Mesenchymal stem cell (in vitro differentiated cells and primary cell): Measurements from ENCODE around the gene RAB4A.

Experiments
- DNase-seq: peaks from one replicate; pipeline ENCODE4 v3.0.0-alpha.2; 2013
- H2AFZ ChIP-seq: one replicate; pipeline ENCODE4 v1.6.1; 2013; ENCODE audit warnings: low read depth, mild to moderate bottlenecking, control low read depth, inconsistent platforms, low read length, moderate library complexity
- H2AK5ac ChIP-seq: 2 replicates; pipeline ENCODE4 v1.6.1; 2013; ENCODE audit warnings: low read length, moderate library complexity, mild to moderate bottlenecking, inconsistent platforms; ENCODE audit not compliant: severe bottlenecking
- H2BK120ac ChIP-seq: one replicate; pipeline ENCODE4 v1.6.1; 2013; ENCODE audit warnings: low read depth, mild to moderate bottlenecking, inconsistent platforms, low read length, moderate library complexity
- H2BK12ac ChIP-seq, 2 experiments: one replicate each; pipeline ENCODE4 v1.6.1; 2013; ENCODE audit warnings: inconsistent platforms in 2 of 2, low read length in 2 of 2, mild to moderate bottlenecking in 2 of 2, moderate library complexity in 2 of 2, control low read depth in 1 of 2
- H2BK15ac ChIP-seq: one replicate; pipeline ENCODE4 v1.6.1; 2013; ENCODE audit warnings: mild to moderate bottlenecking, low read depth, inconsistent platforms; ENCODE audit not compliant: poor library complexity, severe bottlenecking
- H2BK5ac ChIP-seq: 2 replicates; pipeline ENCODE4 v1.6.1; 2013; ENCODE audit warnings: low read depth, mild to moderate bottlenecking, low read length, control low read depth, inconsistent platforms; ENCODE audit not compliant: poor library complexity, severe bottlenecking
- H3K14ac ChIP-seq, 2 experiments: one replicate each; pipeline ENCODE4 v1.6.1; 2013; ENCODE audit warnings: inconsistent platforms in 2 of 2, low read length in 2 of 2, control low read depth in 1 of 2, mild to moderate bottlenecking in 1 of 2, moderate library complexity in 1 of 2
- H3K18ac ChIP-seq, 2 experiments: one replicate each; pipeline ENCODE4 v1.6.1; 2013; ENCODE audit warnings: inconsistent platforms in 2 of 2, low read length in 2 of 2, control low read depth in 1 of 2, low read depth in 1 of 2, mild to moderate bottlenecking in 1 of 2
- H3K23ac ChIP-seq, 2 experiments: one replicate each; pipeline ENCODE4 v1.6.1; 2013; ENCODE audit warnings: inconsistent platforms in 2 of 2, low read length in 2 of 2, mild to moderate bottlenecking in 2 of 2, moderate library complexity in 2 of 2, control low read depth in 1 of 2
- H3K27ac ChIP-seq: 2 replicates; pipeline ENCODE4 v1.5.1; 2013; ENCODE audit warnings: mild to moderate bottlenecking, moderate library complexity, low read length, control low read depth, inconsistent platforms; ENCODE audit not compliant: poor library complexity, severe bottlenecking
- H3K27me3 ChIP-seq, 2 experiments: 2 replicates each; pipeline versions ENCODE4 v1.6.1 to v1.7.0; 2013; ENCODE audit warnings: low read length in 2 of 2, mild to moderate bottlenecking in 2 of 2, moderate library complexity in 2 of 2, control low read depth in 1 of 2, inconsistent platforms in 1 of 2; ENCODE audit not compliant: control insufficient read depth in 1 of 2, insufficient read depth in 1 of 2
- H3K36me3 ChIP-seq, 2 experiments: 2 replicates each; pipeline versions ENCODE4 v1.6.1 to v1.7.0; 2013; ENCODE audit warnings: low read length in 2 of 2, control low read depth in 1 of 2, inconsistent platforms in 1 of 2, low read depth in 1 of 2, mild to moderate bottlenecking in 1 of 2; ENCODE audit not compliant: insufficient read depth in 2 of 2, control insufficient read depth in 1 of 2
- H3K4ac ChIP-seq, 2 experiments: one replicate each; pipeline ENCODE4 v1.6.1; 2013; ENCODE audit warnings: inconsistent platforms in 2 of 2, low read length in 2 of 2, mild to moderate bottlenecking in 2 of 2, moderate library complexity in 2 of 2, control low read depth in 1 of 2, low read depth in 1 of 2
- H3K4me1 ChIP-seq: 2 replicates; pipeline ENCODE4 v1.6.1; 2013; ENCODE audit warnings: low read depth, low read length, control low read depth; ENCODE audit not compliant: control insufficient read depth, insufficient read depth
- H3K4me2 ChIP-seq: 2 replicates; pipeline ENCODE4 v1.6.1; 2013; ENCODE audit warnings: low read length, mild to moderate bottlenecking, inconsistent platforms; ENCODE audit not compliant: poor library complexity, severe bottlenecking
- H3K4me3 ChIP-seq, 2 experiments: 2 replicates each; pipeline versions ENCODE4 v1.5.1 to v1.7.0; 2013; ENCODE audit warnings: low read length in 2 of 2, mild to moderate bottlenecking in 2 of 2, control low read depth in 1 of 2, low read depth in 1 of 2; ENCODE audit not compliant: insufficient read depth in 1 of 2
- H3K79me1 ChIP-seq: replicated peaks from 2 replicates; pipeline ENCODE4 v1.6.1; 2013; ENCODE audit warnings: mild to moderate bottlenecking, control low read depth, low read length, inconsistent platforms; ENCODE audit not compliant: poor library complexity, severe bottlenecking
- H3K9ac ChIP-seq: 2 replicates; pipeline ENCODE4 v1.7.0; 2013; ENCODE audit warnings: mild to moderate bottlenecking, low read length, moderate library complexity
- H3K9me3 ChIP-seq: 2 replicates; pipeline ENCODE4 v1.7.0; 2013; ENCODE audit warnings: mild to moderate bottlenecking, low read length; ENCODE audit not compliant: control insufficient read depth
- H4K8ac ChIP-seq: one replicate; pipeline ENCODE4 v1.6.1; 2013; ENCODE audit warnings: inconsistent platforms, mild to moderate bottlenecking, low read length, moderate library complexity
- H4K91ac ChIP-seq: one replicate; pipeline ENCODE4 v1.6.1; 2013; ENCODE audit warnings: mild to moderate bottlenecking, low read length, inconsistent platforms
- WGBS: methylation state at CpG from one replicate; pipeline ENCODE4 v1.1.7; 2013; ENCODE audit warnings: mixed read lengths; 5-methylcytosine and 5-hydroxymethylcytosine counted together

RAB4A gene

DNA sequence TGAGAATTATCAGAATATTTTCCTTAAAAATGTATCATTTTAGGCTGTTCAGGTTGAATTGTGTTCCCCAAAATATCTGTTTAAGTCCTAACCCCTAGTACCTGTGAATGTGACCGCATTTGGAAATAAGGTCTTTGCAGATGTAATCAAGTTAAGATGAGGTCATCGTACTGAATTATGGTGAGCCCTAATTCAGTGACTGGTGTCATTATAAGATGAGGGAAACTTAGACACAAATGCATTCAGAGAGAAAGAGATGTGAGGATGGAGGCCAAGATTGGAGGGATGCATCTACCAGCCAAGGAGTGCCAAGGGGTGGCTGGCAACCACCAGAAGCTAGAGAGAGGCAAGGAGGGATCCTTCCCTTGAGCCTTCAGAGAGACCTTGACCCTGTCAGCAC is 4.1 kb downstream of the RAB4A start:
- H3K18ac ChIP-seq, result no peak overlapping the region
- H2BK5ac ChIP-seq, result no peak overlapping the region
- H3K4me2 ChIP-seq, result no peak overlapping the region
- peaks cover 11% of the 10 kb centered on the region for H3K4me1 ChIP-seq
- H4K91ac ChIP-seq, result no peak overlapping the region
- H3K36me3 ChIP-seq, result no peaks in the 10 kb centered on the region
- peaks cover 22% of the 10 kb centered on the region for H3K79me1 ChIP-seq
- H4K8ac ChIP-seq, result no peak overlapping the region
- H2AFZ ChIP-seq, result no peak overlapping the region
- H3K4ac ChIP-seq, result no peak overlapping the region
- no peak overlapping the region for H3K23ac ChIP-seq
- H2AK5ac ChIP-seq, result no peak overlapping the region
- H3K27ac ChIP-seq, result no peak overlapping the region
- H3K27me3 ChIP-seq, result no peaks in the 10 kb centered on the region
- DNase-seq, result no peak
- over 99% methylated on average over 2 of the region's 2 CpGs for WGBS
- H3K9ac ChIP-seq, result no peak overlapping the region
- H2BK120ac ChIP-seq, result no peak overlapping the region
- no peak overlapping the region for H3K14ac ChIP-seq
- H2BK15ac ChIP-seq, result no peak overlapping the region
- H3K9me3 ChIP-seq, result no peaks in the 10 kb centered on the region
- H3K4me3 ChIP-seq, result no peak overlapping the region
- H2BK12ac ChIP-seq, result no peak overlapping the region

GRCh38 chr1:229278120-229278741 is 7.3 kb downstream of the RAB4A start:
- no peak overlapping the region for H2BK5ac ChIP-seq
- no peak overlapping the region for H4K91ac ChIP-seq
- H3K18ac ChIP-seq, result no peak overlapping the region
- H3K36me3 ChIP-seq, result no peaks in the 10 kb centered on the region
- H3K9ac ChIP-seq, result no peak overlapping the region
- no peak overlapping the region for H2AFZ ChIP-seq
- no peak overlapping the region for H3K4me2 ChIP-seq
- no peak overlapping the region for H3K4me3 ChIP-seq
- no peak overlapping the region for H3K23ac ChIP-seq
- WGBS, result 95% methylated on average over 2 of the region's 2 CpGs
- H3K4me1 ChIP-seq, result no peaks in the 10 kb centered on the region
- no peak overlapping the region for H2AK5ac ChIP-seq
- H3K27me3 ChIP-seq, result no peaks in the 10 kb centered on the region
- H2BK15ac ChIP-seq, result no peak overlapping the region
- H4K8ac ChIP-seq, result no peak overlapping the region
- H2BK12ac ChIP-seq, result no peak overlapping the region
- no peak overlapping the region for H3K4ac ChIP-seq
- no peaks in the 10 kb centered on the region for H3K9me3 ChIP-seq
- no peak for DNase-seq
- H3K27ac ChIP-seq, result no peak overlapping the region
- peaks cover 19% of the 10 kb centered on the region for H3K79me1 ChIP-seq
- H2BK120ac ChIP-seq, result no peak overlapping the region
- H3K14ac ChIP-seq, result no peak overlapping the region

DNA sequence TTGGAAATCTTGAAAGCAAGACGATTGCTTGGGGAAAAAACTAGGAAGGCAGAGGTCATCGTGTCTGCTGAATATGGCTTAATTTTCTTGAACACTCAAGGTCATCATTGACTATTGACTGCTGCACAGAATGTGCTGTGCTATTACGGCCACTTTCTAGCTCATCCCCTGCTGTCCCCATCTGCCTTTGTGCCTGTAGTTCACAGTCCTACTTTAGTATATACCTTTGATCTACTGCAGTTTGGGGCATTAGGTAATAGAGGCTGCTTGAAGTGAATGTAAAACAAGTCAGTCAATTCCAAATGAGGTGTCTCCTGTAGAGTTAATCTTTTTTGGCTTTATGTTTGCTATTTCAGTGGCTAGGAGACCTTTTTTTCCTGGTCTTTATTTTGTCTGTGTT is 8.3 kb downstream of the RAB4A start:
- Histone ChIP-seq H2BK15ac (no peak overlapping the region), H3K4ac (no peak overlapping the region), H2BK5ac (no peak overlapping the region), H4K8ac (no peak overlapping the region), H3K18ac (no peak overlapping the region), H3K4me2 (no peak overlapping the region), H3K4me3 (no peak overlapping the region), H3K9ac (no peak overlapping the region), H3K9me3 (no peaks in the 10 kb centered on the region), H4K91ac (no peak overlapping the region), H2AK5ac (no peak overlapping the region), H3K36me3 (no peaks in the 10 kb centered on the region), H3K4me1 (no peaks in the 10 kb centered on the region), H3K14ac (no peak overlapping the region), H3K27ac (no peak overlapping the region), H3K23ac (no peak overlapping the region), H3K27me3 (no peaks in the 10 kb centered on the region), H2BK12ac (no peak overlapping the region), H3K79me1 (peaks cover 24% of the 10 kb centered on the region), H2BK120ac (no peak overlapping the region), H2AFZ (no peak overlapping the region)
- DNase-seq, result no peak
- 90% methylated on average over 2 of the region's 3 CpGs for WGBS

- Histone ChIP-seq H3K18ac (no peak overlapping the region), H4K8ac (no peak overlapping the region), H3K23ac (no peak overlapping the region), H3K4me3 (no peak overlapping the region), H3K4ac (no peak overlapping the region), H3K36me3 (no peaks in the 10 kb centered on the region), H4K91ac (no peak overlapping the region), H3K4me2 (no peak overlapping the region), H2BK15ac (no peak overlapping the region), H2BK120ac (no peak overlapping the region), H2BK5ac (no peak overlapping the region), H2BK12ac (no peak overlapping the region), H2AK5ac (no peak overlapping the region), H3K9ac (no peak overlapping the region), H3K27me3 (no peaks in the 10 kb centered on the region), H3K14ac (no peak overlapping the region), H3K27ac (no peak overlapping the region), H3K79me1 (peaks cover 27% of the 10 kb centered on the region), H2AFZ (no peak overlapping the region), H3K4me1 (no peaks in the 10 kb centered on the region), H3K9me3 (no peaks in the 10 kb centered on the region)
- WGBS, result 98% methylated on average over 6 of the region's 6 CpGs
- no peak for DNase-seq
These were observed 9.3 kb downstream of the RAB4A start for GRCh38 chr1:229280037-229280828.
